ENCODE measurements around the gene CPAMD8.

Gene CPAMD8

GRCh38 chr19:16893686-16893989 is 133.0 kb downstream of the CPAMD8 start:
- H4K91ac ChIP-seq (ENCODE audit: low read depth, low read length) = no peak overlapping the region
- H3K27ac ChIP-seq (ENCODE audit: low read depth, low read length) = no peak overlapping the region
- no peak overlapping the region for H3K4ac ChIP-seq (ENCODE audit: low read depth, low read length)
- H2AFZ ChIP-seq (ENCODE audit: insufficient read depth, low read length, poor library complexity) = no peak overlapping the region
- peaks cover 5% of the 10 kb centered on the region for H3K27me3 ChIP-seq (ENCODE audit: insufficient read depth, low read length)
- H2BK5ac ChIP-seq (ENCODE audit: low read depth, low read length, poor library complexity) = no peak overlapping the region
- peaks cover 5% of the 10 kb centered on the region for H3K79me1 ChIP-seq (ENCODE audit: low read length)
- H3K23ac ChIP-seq (ENCODE audit: low read length) = no peak overlapping the region
- no peak overlapping the region for H2BK12ac ChIP-seq (ENCODE audit: low read length)
- H2BK120ac ChIP-seq (ENCODE audit: insufficient read depth, low read length, poor library complexity) = no peak overlapping the region
- no peak overlapping the region for H3K14ac ChIP-seq (ENCODE audit: low read length)
- H3K9ac ChIP-seq (ENCODE audit: low read length) = no peak overlapping the region
- no peak overlapping the region for H4K8ac ChIP-seq (ENCODE audit: low read depth, low read length)
- H3K4me3 ChIP-seq (ENCODE audit: low read depth, low read length) = no peak overlapping the region
- H3K4me2 ChIP-seq (ENCODE audit: low read length) = no peak overlapping the region
- peaks cover 10% of the 10 kb centered on the region for H3K9me3 ChIP-seq (ENCODE audit: insufficient read depth, low read depth, low read length)
- H2AK5ac ChIP-seq (ENCODE audit: low read length) = no peak overlapping the region
- no CpG with 5 or more reads among the region's 14 CpGs for whole genome bisulfite sequencing (ENCODE audit: extremely low coverage, insufficient coverage, insufficient read length)
- DNase-seq = no peak
- no peaks in the 10 kb centered on the region for H3K79me2 ChIP-seq (ENCODE audit: control insufficient read depth, insufficient read depth, low read length, poor library complexity)
- H3K4me1 ChIP-seq (ENCODE audit: control insufficient read depth in 1 of 2, insufficient read depth in 2 of 2, low read length in 2 of 2) = peaks cover 6 to 12% of the 10 kb centered on the region in 2 experiments
- no peaks in the 10 kb centered on the region for H3K36me3 ChIP-seq (ENCODE audit: control insufficient read depth in 1 of 2, insufficient read depth in 2 of 2, low read length in 2 of 2)
- H3K18ac ChIP-seq (ENCODE audit: low read length) = no peak overlapping the region
- H4K12ac ChIP-seq (ENCODE audit: low read depth, low read length) = no peak overlapping the region

GRCh38 chr19:16892868-16893685 is 133.5 kb downstream of the CPAMD8 start:
- Histone ChIP-seq H2AK5ac (ENCODE audit: low read length) (no peak overlapping the region), H2BK5ac (ENCODE audit: low read depth, low read length, poor library complexity) (no peak overlapping the region), H3K18ac (ENCODE audit: low read length) (no peak overlapping the region), H3K14ac (ENCODE audit: low read length) (no peak overlapping the region), H3K27me3 (ENCODE audit: insufficient read depth, low read length) (peaks cover 5% of the 10 kb centered on the region), H2BK120ac (ENCODE audit: insufficient read depth, low read length, poor library complexity) (no peak overlapping the region), H3K9ac (ENCODE audit: low read length) (no peak overlapping the region), H2AFZ (ENCODE audit: insufficient read depth, low read length, poor library complexity) (no peak overlapping the region), H4K8ac (ENCODE audit: low read depth, low read length) (no peak overlapping the region), H3K4me3 (ENCODE audit: low read depth, low read length) (no peak overlapping the region), H3K36me3 (ENCODE audit: control insufficient read depth in 1 of 2, insufficient read depth in 2 of 2, low read length in 2 of 2) (no peaks in the 10 kb centered on the region), H3K79me2 (ENCODE audit: control insufficient read depth, insufficient read depth, low read length, poor library complexity) (no peaks in the 10 kb centered on the region), H2BK12ac (ENCODE audit: low read length) (no peak overlapping the region), H3K9me3 (ENCODE audit: insufficient read depth, low read depth, low read length) (peaks cover 9% of the 10 kb centered on the region), H3K4me2 (ENCODE audit: low read length) (no peak overlapping the region), H3K4ac (ENCODE audit: low read depth, low read length) (no peak overlapping the region), H4K91ac (ENCODE audit: low read depth, low read length) (no peak overlapping the region), H4K12ac (ENCODE audit: low read depth, low read length) (no peak overlapping the region), H3K4me1 (ENCODE audit: control insufficient read depth in 1 of 2, insufficient read depth in 2 of 2, low read length in 2 of 2) (peaks cover 6 to 12% of the 10 kb centered on the region in 2 experiments), H3K23ac (ENCODE audit: low read length) (no peak overlapping the region), H3K27ac (ENCODE audit: low read depth, low read length) (no peak overlapping the region), H3K79me1 (ENCODE audit: low read length) (peaks cover 5% of the 10 kb centered on the region)
- no CpG with 5 or more reads among the region's 19 CpGs for WGBS (ENCODE audit: extremely low coverage, insufficient coverage, insufficient read length)
- DNase-seq = no peak

GRCh38 chr19:16892436-16892835 is 134.2 kb downstream of the CPAMD8 start:
- Histone ChIP-seq H3K27me3 (ENCODE audit: insufficient read depth, low read length) (peaks cover 5% of the 10 kb centered on the region), H3K79me1 (ENCODE audit: low read length) (peaks cover 3% of the 10 kb centered on the region), H2BK120ac (ENCODE audit: insufficient read depth, low read length, poor library complexity) (no peak overlapping the region), H3K4me2 (ENCODE audit: low read length) (no peak overlapping the region), H3K36me3 (ENCODE audit: control insufficient read depth in 1 of 2, insufficient read depth in 2 of 2, low read length in 2 of 2) (no peaks in the 10 kb centered on the region), H3K4me1 (ENCODE audit: control insufficient read depth in 1 of 2, insufficient read depth in 2 of 2, low read length in 2 of 2) (peaks cover 6 to 8% of the 10 kb centered on the region in 2 experiments), H3K4me3 (ENCODE audit: low read depth, low read length) (no peak overlapping the region), H3K4ac (ENCODE audit: low read depth, low read length) (no peak overlapping the region), H3K14ac (ENCODE audit: low read length) (no peak overlapping the region), H3K27ac (ENCODE audit: low read depth, low read length) (no peak overlapping the region), H4K8ac (ENCODE audit: low read depth, low read length) (no peak overlapping the region), H3K9me3 (ENCODE audit: insufficient read depth, low read depth, low read length) (peaks cover 5% of the 10 kb centered on the region), H2AFZ (ENCODE audit: insufficient read depth, low read length, poor library complexity) (no peak overlapping the region), H2AK5ac (ENCODE audit: low read length) (no peak overlapping the region), H3K79me2 (ENCODE audit: control insufficient read depth, insufficient read depth, low read length, poor library complexity) (no peaks in the 10 kb centered on the region), H3K9ac (ENCODE audit: low read length) (no peak overlapping the region), H2BK12ac (ENCODE audit: low read length) (no peak overlapping the region), H3K23ac (ENCODE audit: low read length) (no peak overlapping the region), H3K18ac (ENCODE audit: low read length) (no peak overlapping the region), H2BK5ac (ENCODE audit: low read depth, low read length, poor library complexity) (no peak overlapping the region), H4K12ac (ENCODE audit: low read depth, low read length) (no peak overlapping the region), H4K91ac (ENCODE audit: low read depth, low read length) (no peak overlapping the region)
- no peak for DNase-seq
- WGBS (ENCODE audit: extremely low coverage, insufficient coverage, insufficient read length) = no CpG with 5 or more reads among the region's 4 CpGs

- no peak overlapping the region for H3K4ac ChIP-seq (ENCODE audit: low read depth, low read length)
Observed at GRCh38 chr19:16891696-16892382, 134.8 kb downstream of the CPAMD8 start.

More at GRCh38 chr19:16891696-16892382, 134.8 kb downstream of the CPAMD8 start:
- H2AFZ ChIP-seq (ENCODE audit: insufficient read depth, low read length, poor library complexity) = no peak overlapping the region
- no peak overlapping the region for H3K9ac ChIP-seq (ENCODE audit: low read length)
- H2AK5ac ChIP-seq (ENCODE audit: low read length) = no peak overlapping the region
- peaks cover 3% of the 10 kb centered on the region for H3K79me1 ChIP-seq (ENCODE audit: low read length)
- peaks cover 2% of the 10 kb centered on the region for H3K9me3 ChIP-seq (ENCODE audit: insufficient read depth, low read depth, low read length)
- H4K91ac ChIP-seq (ENCODE audit: low read depth, low read length) = no peak overlapping the region
- no peak overlapping the region for H3K23ac ChIP-seq (ENCODE audit: low read length)
- H2BK12ac ChIP-seq (ENCODE audit: low read length) = no peak overlapping the region
- no peak overlapping the region for H4K8ac ChIP-seq (ENCODE audit: low read depth, low read length)
- H2BK120ac ChIP-seq (ENCODE audit: insufficient read depth, low read length, poor library complexity) = no peak overlapping the region
- H3K4me2 ChIP-seq (ENCODE audit: low read length) = no peak overlapping the region
- peaks cover 6 to 7% of the 10 kb centered on the region in 2 experiments for H3K4me1 ChIP-seq (ENCODE audit: control insufficient read depth in 1 of 2, insufficient read depth in 2 of 2, low read length in 2 of 2)
- no peaks in the 10 kb centered on the region for H3K36me3 ChIP-seq (ENCODE audit: control insufficient read depth in 1 of 2, insufficient read depth in 2 of 2, low read length in 2 of 2)
- DNase-seq = no peak
- peaks cover 5% of the 10 kb centered on the region for H3K27me3 ChIP-seq (ENCODE audit: insufficient read depth, low read length)
- H3K79me2 ChIP-seq (ENCODE audit: control insufficient read depth, insufficient read depth, low read length, poor library complexity) = no peaks in the 10 kb centered on the region
- WGBS (ENCODE audit: extremely low coverage, insufficient coverage, insufficient read length) = no CpG with 5 or more reads among the region's 12 CpGs
- no peak overlapping the region for H2BK5ac ChIP-seq (ENCODE audit: low read depth, low read length, poor library complexity)
- no peak overlapping the region for H3K18ac ChIP-seq (ENCODE audit: low read length)
- no peak overlapping the region for H3K27ac ChIP-seq (ENCODE audit: low read depth, low read length)
- H4K12ac ChIP-seq (ENCODE audit: low read depth, low read length) = no peak overlapping the region
- H3K14ac ChIP-seq (ENCODE audit: low read length) = no peak overlapping the region
- peak overlapping the region; percentile 42 for H3K4me3 ChIP-seq (ENCODE audit: low read depth, low read length)
